WTC11 (cell line): ENCODE measurements around the gene GABRB3. TPM values are rescaled to one million over a fixed set of nuclear protein-coding genes. Genes with fewer than 3 reads are reported as not detected.

Source experiments
- ATAC-seq: fragments of 200-7000 bp; cut with Tn5 transposase; 2 replicates; pipeline ENCODE4 v1.10.0; 2021; ENCODE audit warnings: mild to moderate bottlenecking, moderate library complexity
- CTCF ChIA-PET: fragments of 300-600 bp; sonication (Branson Sonifier 250); formaldehyde crosslinking; loops from one replicate; lab custom pipeline; 2021; ENCODE audit warnings: antibody characterized with exemption; lab: Charles Lee
- POLR2A ChIA-PET: fragments of 350-600 bp; sonication (Branson Sonifier 250); formaldehyde crosslinking; loops from one replicate; lab custom pipeline; 2021; ENCODE audit warnings: antibody characterized with exemption; lab: Charles Lee
- DNase-seq: peaks from one replicate; pipeline ENCODE4 v3.0.0; 2021; ENCODE audit warnings: low spot score
- H3K27ac Mint-ChIP-seq: 2 replicates; pipeline ENCODE4 v1.8.0; 2021; ENCODE audit warnings: mixed read lengths
- H3K27me3 Mint-ChIP-seq: 2 replicates; pipeline ENCODE4 v1.8.0; 2021; ENCODE audit warnings: low read depth, mild to moderate bottlenecking, moderate library complexity, mixed read lengths
- H3K36me3 Mint-ChIP-seq: 2 replicates; pipeline ENCODE4 v1.8.0; 2021; ENCODE audit warnings: mixed read lengths
- H3K4me1 Mint-ChIP-seq: 2 replicates; pipeline ENCODE4 v1.8.0; 2022; ENCODE audit warnings: mixed read lengths
- H3K4me3 Mint-ChIP-seq: 2 replicates; pipeline ENCODE4 v1.8.0; 2021; ENCODE audit warnings: mild to moderate bottlenecking, moderate library complexity, mixed read lengths
- H3K9me3 Mint-ChIP-seq: 2 replicates; pipeline ENCODE4 v1.8.0; 2021; ENCODE audit warnings: mixed read lengths
- AFF4 ChIP-seq: sonication (generic); formaldehyde crosslinking; IDR thresholded peaks from 2 replicates; pipeline ENCODE4 v1.8.1; 2023; ENCODE audit warnings: mild to moderate bottlenecking, missing genetic modification reagents, borderline replicate concordance
- ATF1 ChIP-seq: sonication (generic); formaldehyde crosslinking; IDR thresholded peaks from 2 replicates; pipeline ENCODE4 v1.8.1; 2023; ENCODE audit warnings: mild to moderate bottlenecking, moderate library complexity, missing genetic modification reagents
- CREM ChIP-seq: sonication (generic); formaldehyde crosslinking; IDR thresholded peaks from 2 replicates; pipeline ENCODE4 v1.8.1; 2022; ENCODE audit warnings: mild to moderate bottlenecking, missing genetic modification reagents, moderate library complexity
- GABPB1 ChIP-seq: sonication (generic); formaldehyde crosslinking; IDR thresholded peaks from 2 replicates; pipeline ENCODE4 v1.8.1; 2023; ENCODE audit warnings: mild to moderate bottlenecking, missing genetic modification reagents
- GTF2I ChIP-seq: fragments of 250-450 bp; sonication (Bioruptor Pico); conservative IDR thresholded peaks from 2 replicates; pipeline ENCODE4 v1.4.0; 2021; ENCODE audit warnings: mild to moderate bottlenecking
- MLX ChIP-seq: sonication (generic); formaldehyde crosslinking; IDR thresholded peaks from 2 replicates; pipeline ENCODE4 v1.8.1; 2023; ENCODE audit warnings: mild to moderate bottlenecking, missing genetic modification reagents, moderate library complexity
- MXD4 ChIP-seq: fragments of 250-450 bp; sonication (Bioruptor Pico); IDR thresholded peaks from 2 replicates; pipeline ENCODE4 v1.8.0; 2021; ENCODE audit warnings: mild to moderate bottlenecking, moderate library complexity, borderline replicate concordance
- NR1H2 ChIP-seq: sonication (generic); formaldehyde crosslinking; IDR thresholded peaks from 2 replicates; pipeline ENCODE4 v1.9.0; 2021; ENCODE audit warnings: mild to moderate bottlenecking, moderate library complexity, missing genetic modification reagents
- NR3C1 ChIP-seq: sonication (generic); formaldehyde crosslinking; conservative IDR thresholded peaks from 2 replicates; pipeline ENCODE4 v1.8.1; 2023; ENCODE audit warnings: low read depth, mild to moderate bottlenecking, missing genetic modification reagents
- OVOL2 ChIP-seq: fragments of 250-450 bp; sonication (Bioruptor Pico); IDR thresholded peaks from 2 replicates; pipeline ENCODE4 v1.9.0; 2021; ENCODE audit warnings: mild to moderate bottlenecking, borderline replicate concordance
- PRDM15 ChIP-seq: sonication (generic); formaldehyde crosslinking; IDR thresholded peaks from 2 replicates; pipeline ENCODE4 v1.8.0; 2022; ENCODE audit warnings: missing genetic modification reagents
- RORB ChIP-seq: fragments of 250-450 bp; sonication (Bioruptor Pico); IDR thresholded peaks from 2 replicates; pipeline ENCODE4 v1.9.0; 2021; ENCODE audit warnings: mild to moderate bottlenecking
- SMAD4 ChIP-seq: sonication (generic); formaldehyde crosslinking; IDR thresholded peaks from 2 replicates; pipeline ENCODE4 v1.8.0; 2022; ENCODE audit warnings: mild to moderate bottlenecking, missing genetic modification reagents
- TEAD4 ChIP-seq: sonication (generic); formaldehyde crosslinking; IDR thresholded peaks from 2 replicates; pipeline ENCODE4 v1.8.0; 2022; ENCODE audit warnings: mild to moderate bottlenecking, missing genetic modification reagents
- ZBTB21 ChIP-seq: sonication (generic); formaldehyde crosslinking; IDR thresholded peaks from 2 replicates; pipeline ENCODE4 v1.8.1; 2023; ENCODE audit warnings: mild to moderate bottlenecking, missing genetic modification reagents, borderline replicate concordance
- ZMAT4 ChIP-seq: fragments of 250-450 bp; sonication (Bioruptor Pico); IDR thresholded peaks from 2 replicates; pipeline ENCODE4 v1.9.0; 2021; ENCODE audit warnings: mild to moderate bottlenecking
- ZNF263 ChIP-seq: sonication (generic); formaldehyde crosslinking; IDR thresholded peaks from 2 replicates; pipeline ENCODE4 v1.8.1; 2022; ENCODE audit warnings: low read depth, mild to moderate bottlenecking, moderate library complexity, missing genetic modification reagents
- ZNF423 ChIP-seq: fragments of 250-450 bp; sonication (Bioruptor Pico); IDR thresholded peaks from 2 replicates; pipeline ENCODE4 v2.1.2; 2022; ENCODE audit warnings: mild to moderate bottlenecking, moderate library complexity
- total RNA-seq: library from RNA; stranded (reverse); gene quantifications from 3 replicates; pipeline ENCODE4 v1.2.3, GENCODE V29; 2021
- TF ChIP-seq, protein P1 (sequence below): sonication (generic); formaldehyde crosslinking; IDR thresholded peaks from 2 replicates; pipeline ENCODE4 v1.8.1; 2022; ENCODE audit warnings: missing genetic modification reagents, borderline replicate concordance
- TF ChIP-seq, protein P2 (sequence below): sonication (generic); formaldehyde crosslinking; IDR thresholded peaks from 2 replicates; pipeline ENCODE4 v1.8.1; 2023; ENCODE audit warnings: mild to moderate bottlenecking, missing genetic modification reagents
- TF ChIP-seq, protein P3 (sequence below): sonication (generic); formaldehyde crosslinking; IDR thresholded peaks from 2 replicates; pipeline ENCODE4 v1.8.1; 2022; ENCODE audit warnings: mild to moderate bottlenecking, missing genetic modification reagents, moderate library complexity, borderline replicate concordance
- TF ChIP-seq, protein P4 (sequence below): sonication (generic); formaldehyde crosslinking; IDR thresholded peaks from 2 replicates; pipeline ENCODE4 v1.8.1; 2023; ENCODE audit warnings: mild to moderate bottlenecking, missing genetic modification reagents, moderate library complexity

GABRB3 gene
- total RNA-seq, 1 experiment from 2014 or later = 203 TPM

DNA sequence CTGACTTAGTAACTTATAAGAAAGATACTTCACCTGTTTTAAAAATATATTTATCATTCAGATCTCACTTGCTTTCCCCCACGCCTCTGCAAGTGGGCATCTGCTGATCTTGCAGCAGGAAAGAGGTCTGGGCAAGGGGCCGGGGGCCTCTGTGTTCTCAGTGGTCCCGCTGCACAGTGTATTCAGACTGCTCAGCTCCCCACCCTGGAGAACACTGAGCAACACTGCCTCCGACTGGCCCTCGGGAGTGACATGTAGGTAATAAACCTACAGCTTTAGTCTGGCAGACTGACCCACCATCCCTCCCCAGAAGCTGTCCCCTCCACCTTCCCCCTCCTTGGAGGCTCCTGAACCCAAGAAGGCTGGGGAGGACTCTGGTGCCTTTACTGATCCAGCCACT lies 43.8 kb downstream of the GABRB3 start (continued):
- no peak for TF ChIP-seq MXD4 (CRISPR knock-in tag)
- TF ChIP-seq SMAD4 (CRISPR knock-in tag) = no peak
- TF ChIP-seq, protein P1, sequence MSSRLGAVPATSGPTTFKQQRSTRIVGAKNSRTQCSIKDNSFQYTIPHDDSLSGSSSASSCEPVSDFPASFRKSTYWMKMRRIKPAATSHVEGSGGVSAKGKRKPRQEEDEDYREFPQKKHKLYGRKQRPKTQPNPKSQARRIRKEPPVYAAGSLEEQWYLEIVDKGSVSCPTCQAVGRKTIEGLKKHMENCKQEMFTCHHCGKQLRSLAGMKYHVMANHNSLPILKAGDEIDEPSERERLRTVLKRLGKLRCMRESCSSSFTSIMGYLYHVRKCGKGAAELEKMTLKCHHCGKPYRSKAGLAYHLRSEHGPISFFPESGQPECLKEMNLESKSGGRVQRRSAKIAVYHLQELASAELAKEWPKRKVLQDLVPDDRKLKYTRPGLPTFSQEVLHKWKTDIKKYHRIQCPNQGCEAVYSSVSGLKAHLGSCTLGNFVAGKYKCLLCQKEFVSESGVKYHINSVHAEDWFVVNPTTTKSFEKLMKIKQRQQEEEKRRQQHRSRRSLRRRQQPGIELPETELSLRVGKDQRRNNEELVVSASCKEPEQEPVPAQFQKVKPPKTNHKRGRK (CRISPR knock-in tag) = no peak
- no peak for TF ChIP-seq GTF2I (CRISPR knock-in tag)
- TF ChIP-seq, protein P2, sequence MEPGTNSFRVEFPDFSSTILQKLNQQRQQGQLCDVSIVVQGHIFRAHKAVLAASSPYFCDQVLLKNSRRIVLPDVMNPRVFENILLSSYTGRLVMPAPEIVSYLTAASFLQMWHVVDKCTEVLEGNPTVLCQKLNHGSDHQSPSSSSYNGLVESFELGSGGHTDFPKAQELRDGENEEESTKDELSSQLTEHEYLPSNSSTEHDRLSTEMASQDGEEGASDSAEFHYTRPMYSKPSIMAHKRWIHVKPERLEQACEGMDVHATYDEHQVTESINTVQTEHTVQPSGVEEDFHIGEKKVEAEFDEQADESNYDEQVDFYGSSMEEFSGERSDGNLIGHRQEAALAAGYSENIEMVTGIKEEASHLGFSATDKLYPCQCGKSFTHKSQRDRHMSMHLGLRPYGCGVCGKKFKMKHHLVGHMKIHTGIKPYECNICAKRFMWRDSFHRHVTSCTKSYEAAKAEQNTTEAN = no peak
- TF ChIP-seq, protein P3, sequence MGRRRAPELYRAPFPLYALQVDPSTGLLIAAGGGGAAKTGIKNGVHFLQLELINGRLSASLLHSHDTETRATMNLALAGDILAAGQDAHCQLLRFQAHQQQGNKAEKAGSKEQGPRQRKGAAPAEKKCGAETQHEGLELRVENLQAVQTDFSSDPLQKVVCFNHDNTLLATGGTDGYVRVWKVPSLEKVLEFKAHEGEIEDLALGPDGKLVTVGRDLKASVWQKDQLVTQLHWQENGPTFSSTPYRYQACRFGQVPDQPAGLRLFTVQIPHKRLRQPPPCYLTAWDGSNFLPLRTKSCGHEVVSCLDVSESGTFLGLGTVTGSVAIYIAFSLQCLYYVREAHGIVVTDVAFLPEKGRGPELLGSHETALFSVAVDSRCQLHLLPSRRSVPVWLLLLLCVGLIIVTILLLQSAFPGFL (CRISPR knock-in tag) = no peak
- no peak for TF ChIP-seq MLX (CRISPR knock-in tag)

DNA sequence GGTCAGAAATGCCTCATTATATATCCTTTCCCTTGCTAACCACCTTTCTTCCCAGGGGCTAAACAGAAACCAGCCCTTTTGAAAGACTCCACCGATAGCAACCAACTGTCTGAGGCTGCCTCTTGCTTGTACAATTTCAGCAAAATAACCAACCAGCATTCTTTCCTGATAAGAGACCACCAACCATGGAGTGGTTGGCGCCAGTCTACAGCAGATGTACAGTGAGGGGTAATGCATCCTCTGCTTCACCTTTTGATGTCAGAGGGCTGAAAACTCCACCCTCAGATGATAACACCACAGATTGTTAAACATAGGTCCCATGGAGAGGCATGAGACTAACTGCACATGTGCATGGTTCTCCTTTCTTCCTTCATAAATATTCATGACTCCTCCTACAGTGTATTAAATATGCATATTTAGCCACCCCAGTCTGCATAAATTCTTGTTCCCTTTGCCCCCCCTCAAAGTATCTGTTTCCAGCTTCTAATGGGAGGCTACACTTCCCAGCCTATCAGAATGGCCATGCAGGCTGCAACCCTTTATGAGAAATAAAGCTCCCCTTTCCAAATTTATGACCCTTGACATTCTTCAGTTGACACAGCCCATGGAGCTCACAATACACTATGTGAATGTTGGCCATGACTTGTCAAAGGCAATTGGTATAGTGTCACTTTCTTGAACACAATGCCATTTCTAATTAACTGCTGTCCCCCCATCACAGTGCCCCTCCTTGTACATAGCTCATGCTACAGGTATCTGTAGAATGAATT lies 48.3 kb downstream of the GABRB3 start:
- Mint-ChIP-seq H3K36me3 (peaks cover 4% of the 10 kb centered on the region), H3K4me1 (peaks cover 91% of the 10 kb centered on the region)
- TF ChIP-seq ZNF423 (CRISPR knock-in tag) (no peak), OVOL2 (CRISPR knock-in tag) (no peak), NR1H2 (no peak), CREM (CRISPR knock-in tag) (no peak), ZMAT4 (CRISPR knock-in tag) (no peak), NR3C1 (no peak), TEAD4 (no peak), GABPB1 (CRISPR knock-in tag) (no peak), ZBTB21 (CRISPR knock-in tag) (no peak), PRDM15 (CRISPR knock-in tag) (no peak), ATF1 (CRISPR knock-in tag) (no peak), ZNF263 (no peak), RORB (CRISPR knock-in tag) (no peak), AFF4 (CRISPR knock-in tag) (no peak)
- TF ChIP-seq, protein P4, sequence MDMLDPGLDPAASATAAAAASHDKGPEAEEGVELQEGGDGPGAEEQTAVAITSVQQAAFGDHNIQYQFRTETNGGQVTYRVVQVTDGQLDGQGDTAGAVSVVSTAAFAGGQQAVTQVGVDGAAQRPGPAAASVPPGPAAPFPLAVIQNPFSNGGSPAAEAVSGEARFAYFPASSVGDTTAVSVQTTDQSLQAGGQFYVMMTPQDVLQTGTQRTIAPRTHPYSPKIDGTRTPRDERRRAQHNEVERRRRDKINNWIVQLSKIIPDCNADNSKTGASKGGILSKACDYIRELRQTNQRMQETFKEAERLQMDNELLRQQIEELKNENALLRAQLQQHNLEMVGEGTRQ (CRISPR knock-in tag) = no peak

More for the DNA sequence above, 48.3 kb downstream of the GABRB3 start:
- H3K4me3 Mint-ChIP-seq = no peak overlapping the region
- ATAC-seq (no peak), DNase-seq (no peak)
- CTCF ChIA-PET = interaction anchor here (0.6 kb wide), 1 partner anchor 9 kb away, joined by 5 read pairs; no protein-coding TSS in a partner anchor
- H3K27ac Mint-ChIP-seq = peak overlapping the region; percentile 19; the same call in 1 of the 2 replicates
- no peaks in the 10 kb centered on the region for H3K9me3 Mint-ChIP-seq
- H3K27me3 Mint-ChIP-seq = no peaks in the 10 kb centered on the region
- POLR2A ChIA-PET = no interaction called here
